ENCODE data around the gene QPCT. TPM values are rescaled to one million over a fixed set of nuclear protein-coding genes. Genes with fewer than 3 reads are reported as not detected.

QPCT gene
- total and polyA plus RNA-seq, 2 experiments from 2014 or later: 0.81 to 2.0 TPM

GRCh38 chr2:37354531-37354930 is 10.1 kb downstream of the QPCT start:
- Histone ChIP-seq H3K9me3 (ENCODE audit: low read depth) (no peaks in the 10 kb centered on the region), H3K4me3 (no peak overlapping the region), H4K20me1 (ENCODE audit: insufficient read depth, poor library complexity, severe bottlenecking) (no peaks in the 10 kb centered on the region), H2AFZ (no peak overlapping the region), H3K9me2 (replicated peaks; ENCODE audit: insufficient read depth) (no peaks in the 10 kb centered on the region), H3K4me1 (ENCODE audit: insufficient read depth) (peaks cover 15% of the 10 kb centered on the region), H3K4me2 (no peak overlapping the region), H3K27me3 (no peaks in the 10 kb centered on the region), H3K79me2 (no peaks in the 10 kb centered on the region), H3K27ac (no peak overlapping the region), H3K36me3 (replicated peaks; ENCODE audit: insufficient read depth, low read depth) (no peaks in the 10 kb centered on the region)
- 62% methylated on average over 3 of the region's 3 CpGs for WGBS (ENCODE audit: low lambda C conversion rate, missing lambda C conversion rate)
- no peak for TF ChIP-seq EZH2 (IDR thresholded peaks at IDR 0.05; ENCODE audit: borderline replicate concordance)
- no peak for TF ChIP-seq CTCF (IDR thresholded peaks at IDR 0.05; ENCODE audit: poor library complexity)
- TF ChIP-seq EZH2phosphoT487 (IDR thresholded peaks at IDR 0.05; ENCODE audit: low read depth, severe bottlenecking, unreplicated experiment): no peak
- no peak for DNase-seq (ENCODE audit: low spot score)

- peaks cover 6% of the 10 kb centered on the region for H3K4me1 ChIP-seq (ENCODE audit: insufficient read depth)
- 93% methylated on average over 7 of the region's 7 CpGs for WGBS (ENCODE audit: low lambda C conversion rate, missing lambda C conversion rate)
- no peak for DNase-seq (ENCODE audit: low spot score)
- H2AFZ ChIP-seq: no peak overlapping the region
- no peaks in the 10 kb centered on the region for H3K79me2 ChIP-seq
- no peak overlapping the region for H3K27ac ChIP-seq
- H3K4me3 ChIP-seq: no peak overlapping the region
- TF ChIP-seq EZH2 (IDR thresholded peaks at IDR 0.05; ENCODE audit: borderline replicate concordance) (no peak), CTCF (IDR thresholded peaks at IDR 0.05; ENCODE audit: poor library complexity) (no peak), EZH2phosphoT487 (IDR thresholded peaks at IDR 0.05; ENCODE audit: low read depth, severe bottlenecking, unreplicated experiment) (no peak)
- no peaks in the 10 kb centered on the region for H3K36me3 ChIP-seq (replicated peaks; ENCODE audit: insufficient read depth, low read depth)
- H3K27me3 ChIP-seq: no peaks in the 10 kb centered on the region
- no peaks in the 10 kb centered on the region for H3K9me3 ChIP-seq (ENCODE audit: low read depth)
- no peaks in the 10 kb centered on the region for H4K20me1 ChIP-seq (ENCODE audit: insufficient read depth, poor library complexity, severe bottlenecking)
- no peaks in the 10 kb centered on the region for H3K9me2 ChIP-seq (replicated peaks; ENCODE audit: insufficient read depth)
- no peak overlapping the region for H3K4me2 ChIP-seq
Observed at GRCh38 chr2:37355735-37356134, 11.3 kb downstream of the QPCT start.

- Histone ChIP-seq H2AFZ (no peak overlapping the region), H3K36me3 (replicated peaks; ENCODE audit: insufficient read depth, low read depth) (no peaks in the 10 kb centered on the region), H3K79me2 (no peaks in the 10 kb centered on the region), H3K27ac (no peak overlapping the region), H3K9me3 (ENCODE audit: low read depth) (no peaks in the 10 kb centered on the region), H4K20me1 (ENCODE audit: insufficient read depth, poor library complexity, severe bottlenecking) (no peaks in the 10 kb centered on the region), H3K4me1 (ENCODE audit: insufficient read depth) (peaks cover under 1% of the 10 kb centered on the region), H3K9me2 (replicated peaks; ENCODE audit: insufficient read depth) (no peaks in the 10 kb centered on the region), H3K4me2 (no peak overlapping the region), H3K27me3 (no peaks in the 10 kb centered on the region), H3K4me3 (no peak overlapping the region)
- TF ChIP-seq CTCF (IDR thresholded peaks at IDR 0.05; ENCODE audit: poor library complexity): no peak
- TF ChIP-seq EZH2phosphoT487 (IDR thresholded peaks at IDR 0.05; ENCODE audit: low read depth, severe bottlenecking, unreplicated experiment): no peak
- TF ChIP-seq EZH2 (IDR thresholded peaks at IDR 0.05; ENCODE audit: borderline replicate concordance): no peak
- no peak for DNase-seq (ENCODE audit: low spot score)
- 79% methylated on average over 6 of the region's 6 CpGs for WGBS (ENCODE audit: low lambda C conversion rate, missing lambda C conversion rate)
Observed at GRCh38 chr2:37356299-37356698, 11.9 kb downstream of the QPCT start.

GRCh38 chr2:37357069-37357468 is 12.6 kb downstream of the QPCT start:
- Histone ChIP-seq H3K4me3 (no peak overlapping the region), H3K27ac (no peak overlapping the region), H3K9me3 (ENCODE audit: low read depth) (no peaks in the 10 kb centered on the region), H3K4me1 (ENCODE audit: insufficient read depth) (no peaks in the 10 kb centered on the region), H2AFZ (no peak overlapping the region), H4K20me1 (ENCODE audit: insufficient read depth, poor library complexity, severe bottlenecking) (no peaks in the 10 kb centered on the region), H3K27me3 (no peaks in the 10 kb centered on the region), H3K36me3 (replicated peaks; ENCODE audit: insufficient read depth, low read depth) (no peaks in the 10 kb centered on the region), H3K9me2 (replicated peaks; ENCODE audit: insufficient read depth) (no peaks in the 10 kb centered on the region), H3K4me2 (peak overlapping the region; percentile 16), H3K79me2 (no peaks in the 10 kb centered on the region)
- no peak for DNase-seq (ENCODE audit: low spot score)
- TF ChIP-seq EZH2phosphoT487 (IDR thresholded peaks at IDR 0.05; ENCODE audit: low read depth, severe bottlenecking, unreplicated experiment) (no peak), EZH2 (IDR thresholded peaks at IDR 0.05; ENCODE audit: borderline replicate concordance) (no peak), CTCF (IDR thresholded peaks at IDR 0.05; ENCODE audit: poor library complexity) (no peak)
- WGBS (ENCODE audit: low lambda C conversion rate, missing lambda C conversion rate): 81% methylated on average over 1 of the region's 1 CpG

Measured in hepatocyte (in vitro differentiated cells).